Posterior vena cava (tissue), 2 donors: Measurements from ENCODE around the gene CGB8. TPM values are rescaled to one million over a fixed set of nuclear protein-coding genes. Genes with fewer than 3 reads are reported as not detected.
"Not testable (repeated sequence)": the region's sequence is repeated elsewhere in the genome, so short reads cannot be mapped to it uniquely, and the experiment has no call there.

Source experiments
- DNase-seq: peaks from one replicate; pipeline ENCODE4 v3.0.0-alpha.2; 2020; ENCODE audit warnings: low spot score
- intact Hi-C, 2 donors: fragments of 100-400 bp; cut with DNase I; formaldehyde crosslinking; loops; one replicate each; pipeline versions ENCODE4 v1.14.1 to v1.14.2; 2022 to 2023
- total RNA-seq, 2 donors: library from RNA; stranded (reverse); fragmentation: NEBNext Ultra II Directional; extraction: Animal tissue kit (Norgen Biotek cat#: 25700); gene quantifications; one replicate each; pipeline ENCODE4 v1.2.1, GENCODE V29; 2021
- donor health status: DM: yes; HTN: yes; CAD: no.
- donor health status: DM: yes; HTN: yes; CAD: no.

Gene CGB8
- total RNA-seq, 2 donors from 2014 or later: not detected

DNA sequence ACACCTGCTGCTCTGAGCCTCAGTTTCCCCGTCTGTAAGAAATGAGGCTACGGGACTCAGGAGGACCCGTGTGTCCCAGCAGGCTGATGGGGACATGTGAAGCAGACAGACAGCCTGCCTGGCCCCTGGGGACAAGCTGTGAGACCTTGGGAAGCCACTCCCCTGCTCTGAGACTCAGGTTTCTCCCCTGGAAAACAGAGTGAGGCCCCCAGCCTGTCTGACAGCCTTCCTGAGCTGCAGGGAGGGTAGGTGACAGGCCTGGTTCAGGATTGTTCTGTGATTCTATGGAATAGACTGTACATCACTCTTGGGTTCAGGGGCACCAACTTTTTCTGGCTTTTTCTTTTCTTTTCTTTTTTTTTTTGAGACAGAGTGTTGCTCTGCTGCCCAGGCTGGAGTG is 18.6 kb upstream of the CGB8 start:
- intact Hi-C loops: no loop called here
- no peak for DNase-seq

DNA sequence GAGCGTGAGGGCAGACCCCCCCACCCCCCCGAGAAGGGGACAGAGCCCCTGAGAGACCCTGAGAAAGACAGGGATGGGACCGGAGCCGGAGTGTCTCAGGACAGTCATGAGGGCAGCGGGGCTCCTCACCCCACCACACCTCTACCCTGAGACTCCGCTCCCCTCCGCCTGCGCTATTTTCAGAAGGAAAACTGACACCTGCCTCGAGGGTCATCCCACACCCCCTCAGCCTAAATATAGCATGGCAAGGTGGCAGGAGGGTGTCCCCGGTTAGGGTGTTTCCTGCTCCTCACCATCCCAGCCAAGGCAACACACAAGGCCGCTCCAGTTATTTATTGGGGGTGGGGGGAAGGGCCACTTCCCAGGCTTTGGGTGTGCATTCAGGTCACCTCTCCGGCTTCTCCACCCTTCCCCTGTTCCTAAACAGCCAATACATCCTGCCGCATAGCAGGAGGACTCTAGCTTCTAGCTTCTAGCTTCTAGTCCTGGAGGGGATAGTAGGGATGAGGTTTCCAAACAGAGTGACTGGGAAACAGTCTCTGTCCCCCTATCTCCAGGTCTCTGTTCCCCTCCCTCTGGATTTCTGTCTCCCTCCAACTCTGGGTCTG is 17.1 kb upstream of the CGB8 start:
- intact Hi-C loops: no loop called here
- DNase-seq: no peak

DNA sequence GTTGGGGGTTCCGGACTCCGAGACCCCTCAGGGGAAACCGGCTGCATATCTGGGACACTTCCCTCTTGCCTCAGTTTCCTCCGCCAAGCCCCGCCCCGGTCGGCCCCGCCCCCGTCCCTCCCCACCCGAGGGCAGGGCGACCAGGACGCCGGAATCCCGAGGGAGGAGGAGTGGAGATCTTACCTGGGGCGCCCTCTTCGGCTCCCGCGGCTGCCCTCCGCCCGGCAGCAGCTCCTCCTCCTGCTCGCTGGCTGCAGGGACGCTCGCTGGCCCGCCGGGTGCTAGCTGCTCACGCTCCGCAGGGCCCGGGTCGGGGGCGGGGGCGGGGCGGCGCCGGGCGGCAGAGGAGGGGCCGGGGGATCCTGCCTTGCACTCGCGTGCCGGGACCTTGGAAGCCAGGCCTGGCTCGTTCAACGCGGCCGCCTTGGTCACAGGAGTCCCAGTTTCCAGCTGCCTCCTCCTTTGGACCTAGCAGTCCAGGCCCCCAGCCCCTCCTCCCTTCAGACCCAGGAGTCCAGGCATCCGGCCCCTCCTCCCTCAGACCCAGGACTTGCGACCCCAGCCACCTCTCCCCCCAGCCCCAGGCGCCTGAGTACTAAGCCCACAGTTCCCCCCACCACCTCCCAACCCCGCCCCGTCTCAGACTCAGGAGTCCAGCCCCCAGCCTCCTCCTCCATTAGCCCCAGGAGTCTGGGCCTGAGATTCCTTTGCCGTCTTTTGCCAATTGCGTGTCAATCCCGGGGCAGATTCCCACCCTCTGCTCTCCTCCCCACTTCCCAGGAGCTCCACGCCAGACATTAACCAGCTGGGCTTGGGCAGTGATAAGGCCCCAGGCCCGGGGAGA is 16.1 kb upstream of the CGB8 start, which contains the start of gene NTF4:
Gene NTF4 (minus strand): TSS at position 51 of the 844 bp plus-strand sequence. CDS start 2,821 bp downstream, outside the sequence.
- no peak for DNase-seq
- intact Hi-C loops: no loop called here

DNA sequence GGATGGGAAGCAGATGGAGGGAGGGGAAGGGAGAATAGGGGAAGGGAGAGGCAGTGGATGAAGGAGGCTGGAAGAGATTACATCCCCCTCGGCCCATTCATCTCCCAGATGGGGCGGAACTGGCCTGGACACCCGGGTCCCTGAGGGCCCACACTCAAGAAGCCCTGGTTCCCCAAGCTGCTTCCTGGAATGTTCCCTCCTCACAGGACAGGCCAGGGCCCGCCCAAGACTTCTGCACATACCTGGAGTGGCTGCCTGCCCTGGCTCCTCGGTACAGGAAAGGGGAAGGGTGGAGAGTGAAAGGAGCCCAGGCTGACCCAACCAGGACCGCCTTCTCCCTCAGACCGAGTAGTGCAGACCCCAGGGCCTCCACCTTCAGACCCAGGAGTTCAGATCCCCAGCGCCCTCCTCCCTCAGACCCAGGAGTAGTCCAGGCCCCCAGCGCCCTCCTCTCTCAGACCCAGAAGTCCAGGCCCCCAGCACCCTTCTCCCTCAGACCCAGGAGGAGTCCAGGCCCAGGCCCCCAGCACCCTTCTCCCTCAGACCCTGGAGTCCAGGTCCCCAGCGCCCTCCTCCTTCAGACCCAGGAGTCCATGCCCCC is 15.2 kb upstream of the CGB8 start:
- intact Hi-C loops: no loop called here
- no peak for DNase-seq

DNA sequence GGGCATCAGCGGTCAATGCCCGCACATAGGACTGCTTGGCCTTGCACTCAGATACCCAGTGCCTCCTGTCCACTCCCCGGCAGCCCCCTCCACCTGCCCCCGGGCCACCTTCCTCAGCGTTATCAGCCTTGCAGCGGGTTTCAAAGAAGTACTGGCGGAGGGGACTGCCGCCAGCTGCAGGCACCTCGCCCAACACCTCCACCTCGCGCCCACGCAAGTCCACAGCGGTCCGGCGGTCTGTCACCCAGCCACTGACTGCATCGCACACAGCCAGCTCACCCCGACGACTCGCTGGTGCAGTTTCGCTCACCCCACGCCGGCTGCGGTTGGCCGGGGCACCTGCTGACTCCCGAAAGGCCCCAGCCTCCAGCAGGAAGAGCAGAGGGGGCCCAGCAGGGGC is 12.5 kb upstream of the CGB8 start:
- DNase-seq: no peak
- intact Hi-C loops: no loop called here

DNA sequence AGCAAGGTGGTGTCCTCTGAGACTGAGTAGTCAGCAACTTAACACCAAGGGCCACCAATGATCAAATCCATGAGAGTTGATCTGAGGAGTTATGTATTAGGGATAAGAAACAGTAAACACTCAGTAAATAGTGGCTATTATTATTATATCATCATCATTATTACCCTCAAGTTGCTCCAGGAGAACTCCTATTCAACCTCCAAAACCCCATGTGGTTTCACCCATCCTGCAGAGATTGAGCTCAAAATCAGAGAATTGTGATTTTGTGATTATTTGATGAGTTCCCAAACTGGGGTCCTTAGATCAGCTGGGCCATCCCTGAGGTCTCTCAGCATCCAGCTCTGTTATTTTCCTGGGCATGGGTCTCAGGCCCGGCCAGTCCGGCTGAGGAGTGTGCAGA is 12.1 kb upstream of the CGB8 start:
- no peak for DNase-seq
- intact Hi-C loops: no loop called here

- no peak for DNase-seq
- intact Hi-C loops: no loop called here
These were observed 10.1 kb upstream of the CGB8 start for GRCh38 chr19:49059053-49059452.

DNA sequence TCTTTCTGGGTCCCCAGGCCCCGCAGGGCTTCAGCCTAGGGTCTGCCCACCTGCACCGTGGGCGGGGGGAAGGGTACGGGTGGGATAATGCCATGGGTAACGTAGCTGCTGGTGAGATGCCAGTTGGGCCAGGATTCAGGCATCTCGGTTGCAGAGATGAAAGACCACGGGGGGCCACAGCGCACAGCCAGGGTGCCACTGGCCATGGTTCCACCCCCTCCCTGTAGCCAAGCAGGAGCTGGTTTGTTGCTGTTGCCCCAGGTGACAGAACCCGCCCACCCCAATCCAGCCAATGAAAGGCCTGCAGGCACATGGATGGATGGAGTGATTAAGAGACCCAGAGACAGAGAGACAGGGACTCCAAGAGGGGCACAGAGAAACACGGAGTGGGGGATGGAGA is 9.7 kb upstream of the CGB8 start:
- no peak for DNase-seq
- intact Hi-C loops: no loop called here

GRCh38 chr19:49057636-49058234 is 8.8 kb upstream of the CGB8 start, which contains the start of gene CGB7:
CGB7 (minus strand) TSS chr19:49057749; CDS start chr19:49055375, 2,374 bp downstream.
- DNase-seq: peak; percentile 87
- intact Hi-C loops: no loop called here

DNA sequence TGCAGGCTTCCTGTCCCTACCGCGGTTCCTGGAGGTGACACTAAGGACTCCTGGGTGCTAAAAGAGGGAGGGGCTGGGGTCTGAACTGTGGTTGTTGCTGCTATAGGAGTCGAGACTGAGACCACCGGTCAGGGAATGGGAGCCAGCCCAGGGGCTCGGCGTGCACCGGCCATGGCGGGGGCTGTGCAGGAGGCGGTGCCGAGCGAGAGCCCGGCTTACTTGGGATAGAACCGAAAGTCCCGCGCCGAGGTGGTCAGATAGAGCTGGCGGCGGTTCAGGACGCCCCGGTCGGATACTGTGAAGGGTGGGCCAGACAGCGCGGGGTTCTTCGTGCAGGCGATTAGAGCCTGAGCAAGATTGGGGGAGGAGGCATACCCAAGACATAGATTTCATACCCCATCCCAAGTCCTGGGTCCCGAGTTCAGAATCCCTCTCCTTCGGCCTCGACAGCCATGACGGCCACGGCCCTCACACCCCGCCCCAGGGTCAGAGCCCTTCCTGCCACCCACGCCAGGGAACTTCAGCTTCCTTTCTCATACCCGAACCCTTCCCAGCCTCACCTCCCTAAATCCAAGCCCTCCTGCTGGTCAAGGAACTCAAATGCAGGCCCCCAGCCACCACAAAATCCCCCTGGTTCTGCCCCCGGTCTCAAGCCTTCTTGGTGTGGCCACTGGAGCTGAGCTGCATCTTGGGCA is 8.1 kb upstream of the CGB8 start:
- intact Hi-C loops, DNase-seq: not testable (repeated sequence)

GRCh38 chr19:49056101-49056901 is 7.4 kb upstream of the CGB8 start:
- intact Hi-C loops: no loop called here
- DNase-seq: no peak

GRCh38 chr19:49050376-49051033 is 1.6 kb upstream of the CGB8 start:
- DNase-seq, intact Hi-C loops: not testable (repeated sequence)

DNA sequence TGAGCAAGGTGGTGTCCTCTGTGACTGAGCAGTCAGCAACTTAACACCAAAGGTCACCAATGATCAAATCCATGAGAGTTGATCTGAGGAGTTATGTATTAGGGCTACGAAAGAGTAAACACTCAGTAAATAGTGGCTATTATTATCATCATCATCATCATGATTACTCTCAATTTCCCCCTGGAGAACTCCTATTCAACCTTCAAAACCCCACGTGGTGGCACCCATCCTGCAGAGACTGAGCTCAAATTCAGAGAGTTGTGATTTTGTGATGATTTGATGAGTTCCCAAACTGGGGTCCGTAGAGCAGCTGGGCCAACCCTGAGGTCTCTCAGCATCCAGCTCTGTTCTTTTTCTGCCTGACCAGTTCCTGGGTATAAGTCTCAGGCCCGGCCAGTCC is 923 bp upstream of the CGB8 start:
- intact Hi-C loops: not testable (repeated sequence)

GRCh38 chr19:49043548-49043947 is 5.4 kb downstream of the CGB8 start, which contains the start of gene CGB5:
CGB5 (plus strand) TSS chr19:49043848; CDS start chr19:49044210, 362 bp downstream.
- intact Hi-C loops, DNase-seq: not testable (repeated sequence)

More for the DNA sequence above, 923 bp upstream of the CGB8 start:
- DNase-seq: not testable (repeated sequence)

DNA sequence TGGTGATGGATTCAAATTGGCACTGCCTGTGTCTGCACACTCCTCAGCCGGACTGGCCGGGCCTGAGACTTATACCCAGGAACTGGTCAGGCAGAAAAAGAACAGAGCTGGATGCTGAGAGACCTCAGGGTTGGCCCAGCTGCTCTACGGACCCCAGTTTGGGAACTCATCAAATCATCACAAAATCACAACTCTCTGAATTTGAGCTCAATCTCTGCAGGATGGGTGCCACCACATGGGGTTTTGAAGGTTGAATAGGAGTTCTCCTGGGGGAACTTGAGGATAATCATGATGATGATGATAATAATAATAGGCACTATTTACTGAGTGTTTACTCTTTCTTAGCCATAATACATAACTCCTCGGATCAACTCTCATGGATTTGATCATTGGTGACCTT is 6.2 kb downstream of the CGB8 start:
- DNase-seq, intact Hi-C loops: not testable (repeated sequence)

- no peak for DNase-seq
- intact Hi-C loops: no loop called here
These were observed 6.7 kb downstream of the CGB8 start for GRCh38 chr19:49042177-49042576.

GRCh38 chr19:49039736-49040135 is 9.2 kb downstream of the CGB8 start:
- DNase-seq, intact Hi-C loops: not testable (repeated sequence)
